Measurements from ENCODE around the gene CDHR3. TPM values are rescaled to one million over a fixed set of nuclear protein-coding genes. Genes with fewer than 3 reads are reported as not detected.

The CDHR3 gene
- polyA plus RNA-seq, 1 experiment: 1.9 TPM

- no peaks in the 10 kb centered on the region for H3K27me3 ChIP-seq (ENCODE audit: control insufficient read depth, insufficient read depth, low read length)
- TF ChIP-seq, protein P1, sequence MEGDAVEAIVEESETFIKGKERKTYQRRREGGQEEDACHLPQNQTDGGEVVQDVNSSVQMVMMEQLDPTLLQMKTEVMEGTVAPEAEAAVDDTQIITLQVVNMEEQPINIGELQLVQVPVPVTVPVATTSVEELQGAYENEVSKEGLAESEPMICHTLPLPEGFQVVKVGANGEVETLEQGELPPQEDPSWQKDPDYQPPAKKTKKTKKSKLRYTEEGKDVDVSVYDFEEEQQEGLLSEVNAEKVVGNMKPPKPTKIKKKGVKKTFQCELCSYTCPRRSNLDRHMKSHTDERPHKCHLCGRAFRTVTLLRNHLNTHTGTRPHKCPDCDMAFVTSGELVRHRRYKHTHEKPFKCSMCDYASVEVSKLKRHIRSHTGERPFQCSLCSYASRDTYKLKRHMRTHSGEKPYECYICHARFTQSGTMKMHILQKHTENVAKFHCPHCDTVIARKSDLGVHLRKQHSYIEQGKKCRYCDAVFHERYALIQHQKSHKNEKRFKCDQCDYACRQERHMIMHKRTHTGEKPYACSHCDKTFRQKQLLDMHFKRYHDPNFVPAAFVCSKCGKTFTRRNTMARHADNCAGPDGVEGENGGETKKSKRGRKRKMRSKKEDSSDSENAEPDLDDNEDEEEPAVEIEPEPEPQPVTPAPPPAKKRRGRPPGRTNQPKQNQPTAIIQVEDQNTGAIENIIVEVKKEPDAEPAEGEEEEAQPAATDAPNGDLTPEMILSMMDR (IDR thresholded peaks at IDR 0.05; ENCODE audit: low read depth, low read length): no peak
- DNase-seq (ENCODE audit: low read depth, low spot score): no peak
- no peak overlapping the region for H3K4me3 ChIP-seq (ENCODE audit: low read depth, low read length)
- CTCF ChIA-PET: interaction anchor here (0.7 kb wide), 1 partner anchor 72 kb away, joined by 3 read pairs; no protein-coding TSS in a partner anchor
- no peak overlapping the region for H3K27ac ChIP-seq (ENCODE audit: low read depth, low read length)
- POLR2A ChIA-PET: interaction anchor here (0.6 kb wide), 1 partner anchor 138 kb away, joined by 3 read pairs; no protein-coding TSS in a partner anchor
- H3K9me3 ChIP-seq (ENCODE audit: control insufficient read depth, insufficient read depth, low read length): no peaks in the 10 kb centered on the region
Measured at GRCh38 chr7:106082087-106082854, 119.2 kb downstream of the CDHR3 start.

Other genes starting within 250 kb of the CDHR3 start
- gene ATXN7L1, start 86.7 kb upstream of the CDHR3 start, polyA plus RNA-seq (2011; rRNA removed): 5.0 and 5.5 TPM in 2 replicates
- 66.4 and 84.7 TPM in 2 replicates for gene SYPL1, start 149.0 kb downstream of the CDHR3 start, polyA plus RNA-seq (2011; rRNA removed)

Measured in AG04450 (cell line).